Retina (tissue), 1 donor: ENCODE results near the gene SLC12A3.
"Not testable (repeated sequence)": the region's sequence is repeated elsewhere in the genome, so short reads cannot be mapped to it uniquely, and the experiment has no call there.

ENCODE experiments used
- DNase-seq: peaks from one replicate; pipeline ENCODE4 v3.0.0-alpha.2; 2016

SLC12A3 gene

GRCh38 chr16:56869513-56870275 lies 4.7 kb downstream of the SLC12A3 start:
- DNase-seq: no peak

- DNase-seq: no peak
Observed at GRCh38 chr16:56870276-56870888, 5.4 kb downstream of the SLC12A3 start.

GRCh38 chr16:56871172-56871593 lies 6.2 kb downstream of the SLC12A3 start:
- no peak for DNase-seq

GRCh38 chr16:56872863-56873391 lies 7.9 kb downstream of the SLC12A3 start:
- no peak for DNase-seq

GRCh38 chr16:56874800-56875199 lies 9.8 kb downstream of the SLC12A3 start:
- DNase-seq: peak; percentile 44

- no peak for DNase-seq
Observed at GRCh38 chr16:56876048-56876447, 11.0 kb downstream of the SLC12A3 start.

- DNase-seq: peak; percentile 61
Observed at GRCh38 chr16:56877486-56878182, 12.6 kb downstream of the SLC12A3 start.

- no peak for DNase-seq
Observed at GRCh38 chr16:56878282-56878854, 13.4 kb downstream of the SLC12A3 start.

GRCh38 chr16:56879276-56879675 lies 14.3 kb downstream of the SLC12A3 start:
- DNase-seq: no peak

- no peak for DNase-seq
Observed at GRCh38 chr16:56880176-56880575, 15.2 kb downstream of the SLC12A3 start.

- no peak for DNase-seq
Observed at GRCh38 chr16:56880685-56881084, 15.7 kb downstream of the SLC12A3 start.

- DNase-seq: no peak
Observed at GRCh38 chr16:56882077-56882800, 17.2 kb downstream of the SLC12A3 start.

GRCh38 chr16:56883586-56883985 lies 18.6 kb downstream of the SLC12A3 start:
- no peak for DNase-seq

GRCh38 chr16:56884026-56884582 lies 19.1 kb downstream of the SLC12A3 start:
- DNase-seq: no peak

- not testable (repeated sequence) for DNase-seq
Observed at GRCh38 chr16:56884929-56885328, 19.9 kb downstream of the SLC12A3 start.

GRCh38 chr16:56885446-56886162 lies 20.6 kb downstream of the SLC12A3 start:
- DNase-seq: no peak

GRCh38 chr16:56886296-56886695 lies 21.3 kb downstream of the SLC12A3 start:
- DNase-seq: no peak

- no peak for DNase-seq
Observed at GRCh38 chr16:56886826-56887225, 21.8 kb downstream of the SLC12A3 start.

- no peak for DNase-seq
Observed at GRCh38 chr16:56888806-56889205, 23.8 kb downstream of the SLC12A3 start.

- no peak for DNase-seq
Observed at GRCh38 chr16:56889206-56889605, 24.2 kb downstream of the SLC12A3 start.

GRCh38 chr16:56891685-56892084 lies 26.7 kb downstream of the SLC12A3 start:
- DNase-seq: no peak

- no peak for DNase-seq
Observed at GRCh38 chr16:56892705-56893104, 27.7 kb downstream of the SLC12A3 start.
